HG02970 (cell line): ENCODE data around the gene CACNA1H.

Experiments used
- ATAC-seq: cut with Tn5 transposase; IDR thresholded peaks from one replicate; pipeline ENCODE4 v1.9.1; 2021; ENCODE audit warnings: mild to moderate bottlenecking, moderate library complexity, moderate number of reproducible peaks; ENCODE audit not compliant: unreplicated experiment, low FRiP score

The CACNA1H gene

GRCh38 chr16:1121601-1122397 lies 31.1 kb upstream of the CACNA1H start:
- ATAC-seq, result no peak

GRCh38 chr16:1122398-1122765 lies 30.5 kb upstream of the CACNA1H start:
- no peak for ATAC-seq

GRCh38 chr16:1123525-1124230 lies 29.2 kb upstream of the CACNA1H start:
- ATAC-seq, result no peak

DNA sequence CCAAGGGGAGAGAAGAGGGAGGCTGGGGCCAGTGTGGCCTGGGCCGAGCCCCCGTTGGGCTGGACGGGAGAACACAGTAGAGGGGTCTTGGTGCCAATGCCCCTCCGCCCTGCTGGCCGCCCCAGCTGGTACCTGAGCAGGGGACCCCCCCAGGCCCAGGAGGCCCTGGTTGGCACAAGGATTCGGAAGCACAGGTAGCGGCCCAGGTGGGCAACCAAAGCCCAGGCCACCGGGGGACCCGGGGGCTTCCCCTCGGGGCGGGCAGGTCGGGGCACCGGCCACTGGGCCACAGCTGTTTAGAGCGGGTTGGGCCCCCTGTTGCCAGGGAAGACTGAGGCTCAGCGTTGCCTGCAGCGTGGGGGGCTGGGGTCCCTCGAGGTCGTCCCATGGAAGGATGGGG lies 28.6 kb upstream of the CACNA1H start:
- no peak for ATAC-seq

DNA sequence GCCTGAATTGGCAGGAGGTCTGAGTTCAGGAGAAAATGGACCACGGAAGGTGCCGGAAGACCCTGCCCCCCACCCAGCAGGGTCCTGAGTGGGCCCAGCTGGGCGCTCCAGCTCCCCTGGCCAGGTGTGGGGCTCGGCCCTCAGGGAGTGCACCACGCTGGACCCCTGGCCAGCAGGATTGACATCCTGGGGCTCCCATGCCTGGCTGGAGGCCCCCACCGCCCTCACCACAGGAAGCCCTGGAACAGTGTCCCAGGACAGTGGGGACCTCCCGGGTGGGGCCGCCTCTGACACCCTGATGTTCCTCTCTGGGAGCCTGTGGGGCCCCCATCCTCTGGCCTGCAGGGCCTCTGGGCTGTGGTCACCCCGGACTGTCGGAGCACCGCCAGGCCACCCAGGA lies 28.1 kb upstream of the CACNA1H start:
- no peak for ATAC-seq

GRCh38 chr16:1125471-1125870 lies 27.4 kb upstream of the CACNA1H start:
- no peak for ATAC-seq

DNA sequence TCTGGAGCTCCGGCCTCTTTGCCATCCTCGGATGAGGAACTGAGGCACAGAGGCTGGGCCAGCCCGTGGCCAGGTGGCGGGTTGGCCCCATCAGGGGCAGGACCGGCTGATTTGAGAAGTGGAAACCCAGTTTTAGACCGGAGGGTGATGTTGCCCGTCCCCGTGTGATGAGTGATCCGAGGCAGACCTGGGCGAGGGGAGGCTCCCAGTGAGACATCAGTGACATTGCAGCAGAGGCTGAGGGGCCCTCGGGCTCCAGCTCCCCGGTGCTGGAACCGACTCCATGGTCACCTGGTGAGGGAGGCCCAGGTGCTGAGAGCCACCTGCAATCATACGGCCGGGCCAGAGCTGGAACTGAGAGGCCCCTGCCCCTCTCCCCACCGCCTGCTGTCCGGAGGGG lies 26.9 kb upstream of the CACNA1H start:
- no peak for ATAC-seq

- ATAC-seq, result no peak
These were observed 26.3 kb upstream of the CACNA1H start for GRCh38 chr16:1126586-1126985.

- no peak for ATAC-seq
These were observed 25.8 kb upstream of the CACNA1H start for GRCh38 chr16:1127101-1127500.

GRCh38 chr16:1127971-1128715 lies 24.8 kb upstream of the CACNA1H start:
- no peak for ATAC-seq

- ATAC-seq, result no peak
These were observed 23.6 kb upstream of the CACNA1H start for GRCh38 chr16:1129106-1129960.

- no peak for ATAC-seq
These were observed 22.5 kb upstream of the CACNA1H start for GRCh38 chr16:1130382-1130781.

DNA sequence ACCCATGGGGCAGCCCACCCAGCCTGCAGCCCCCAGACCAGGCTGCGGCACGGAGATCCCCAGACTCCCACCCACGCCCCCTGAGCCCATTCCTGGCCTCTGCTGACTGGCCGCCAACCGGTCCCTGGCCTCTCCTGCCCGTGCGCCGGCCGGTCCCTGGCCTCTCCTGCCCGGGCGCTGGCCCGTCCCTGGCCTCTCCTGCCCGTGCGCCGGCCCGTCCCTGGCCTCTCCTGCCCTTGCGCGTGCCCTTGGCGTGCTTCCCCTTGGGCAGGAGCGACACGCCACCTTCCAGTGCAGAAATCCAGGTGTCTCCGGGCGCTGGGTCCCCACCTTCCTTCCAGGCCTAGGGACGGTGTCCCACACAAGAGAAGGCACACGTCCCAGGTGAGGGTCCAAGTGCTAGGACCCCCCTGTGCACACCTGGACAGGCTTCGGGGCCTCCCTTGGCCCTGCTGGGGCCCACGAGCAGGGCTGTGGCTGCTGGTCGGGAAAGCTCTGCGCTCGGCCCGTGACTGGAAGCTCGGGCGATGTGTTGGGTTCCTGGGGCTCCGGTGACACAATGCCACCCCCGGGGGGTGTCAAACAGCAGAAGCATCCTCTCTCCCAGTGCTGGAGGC lies 21.4 kb upstream of the CACNA1H start:
- ATAC-seq, result no peak

GRCh38 chr16:1132431-1132830 lies 20.5 kb upstream of the CACNA1H start:
- ATAC-seq, result no peak

DNA sequence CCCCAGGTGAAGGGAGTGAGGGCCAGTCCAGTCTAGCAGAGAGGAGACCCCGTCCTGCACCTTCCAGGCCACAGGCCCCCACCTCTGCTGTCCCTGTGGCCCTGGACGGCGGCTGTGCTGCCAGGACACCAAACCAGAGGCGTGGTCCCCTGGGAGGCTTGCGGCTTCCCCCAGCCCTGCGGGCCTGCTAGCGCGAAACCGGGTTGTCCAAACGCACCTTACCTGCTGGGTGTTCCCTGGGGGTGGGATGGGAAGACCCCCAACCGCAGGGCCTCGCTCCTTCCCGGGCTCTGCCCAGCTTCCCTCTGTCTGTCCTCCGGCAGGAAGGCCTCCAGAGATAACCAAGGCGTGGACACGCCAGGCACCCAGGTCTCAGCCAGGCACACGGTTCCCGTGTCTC lies 19.6 kb upstream of the CACNA1H start:
- ATAC-seq, result no peak

DNA sequence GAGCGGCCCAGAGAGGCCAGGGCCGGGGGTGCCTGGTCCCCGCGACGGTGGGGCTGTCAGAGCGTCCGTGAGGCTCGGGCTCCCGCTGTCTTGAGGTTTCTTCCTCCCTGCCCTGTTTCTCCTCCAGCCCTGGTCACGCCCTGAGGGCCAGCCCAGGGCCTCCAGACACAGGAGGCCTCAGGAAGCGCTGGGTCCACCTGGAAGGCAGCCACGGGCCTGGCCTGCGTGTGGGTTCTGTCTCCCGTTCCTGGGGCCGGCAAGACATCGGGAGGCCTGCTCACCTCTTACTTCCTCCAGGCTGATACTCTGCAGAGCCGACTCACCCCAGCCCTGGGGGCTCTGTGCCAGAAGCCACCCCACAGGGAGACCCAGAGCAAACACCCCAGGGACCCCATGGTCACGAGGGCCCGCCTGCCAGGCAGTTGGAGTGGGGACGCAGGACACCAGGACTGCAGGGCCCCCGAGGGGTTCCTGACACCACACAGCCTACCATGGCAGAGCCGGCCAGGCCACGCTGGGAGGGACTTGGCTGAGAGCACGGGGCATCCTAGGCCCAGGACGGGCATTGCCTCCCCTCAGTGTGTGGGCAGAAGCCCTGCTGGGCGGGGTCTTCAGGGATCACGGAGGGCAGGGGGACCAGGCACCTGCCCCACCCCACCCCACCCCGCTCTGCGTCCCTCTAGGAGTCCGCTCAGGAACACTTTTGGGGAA lies 18.9 kb upstream of the CACNA1H start:
- no peak for ATAC-seq

DNA sequence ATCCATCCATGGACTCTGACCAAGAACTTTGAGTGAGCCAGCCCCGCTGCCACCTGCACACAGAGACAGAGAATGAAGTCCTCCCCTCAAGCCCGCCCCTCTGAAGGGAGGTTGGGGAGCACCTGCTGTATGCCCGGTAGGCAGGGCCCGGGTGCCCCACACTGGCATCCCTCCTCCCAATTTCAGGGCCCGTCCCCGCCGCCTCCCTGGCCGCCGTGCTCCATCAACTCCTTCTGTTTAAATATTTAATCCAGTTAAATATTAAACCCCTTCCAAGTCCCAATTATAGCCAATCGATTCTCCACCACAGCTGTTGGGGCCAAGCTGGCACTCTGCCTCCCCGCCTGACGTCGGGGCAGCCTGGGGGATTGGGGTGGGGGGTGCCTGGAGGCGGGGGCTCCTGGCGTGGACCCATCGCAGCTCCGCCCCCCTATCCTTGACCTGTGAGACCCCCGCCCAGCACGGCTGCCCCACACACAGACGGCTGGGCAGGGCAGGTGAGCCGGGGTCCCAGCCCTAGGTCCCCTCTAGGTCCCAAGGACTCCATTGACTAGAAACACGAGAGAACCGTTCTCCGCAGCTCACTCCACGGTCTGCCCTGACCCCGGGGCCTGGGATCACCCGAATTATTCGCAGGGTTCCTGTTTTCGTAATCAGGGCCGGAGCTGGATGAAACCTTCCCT lies 18.0 kb upstream of the CACNA1H start:
- no peak for ATAC-seq

- no peak for ATAC-seq
These were observed 17.5 kb upstream of the CACNA1H start for GRCh38 chr16:1135459-1135825.

DNA sequence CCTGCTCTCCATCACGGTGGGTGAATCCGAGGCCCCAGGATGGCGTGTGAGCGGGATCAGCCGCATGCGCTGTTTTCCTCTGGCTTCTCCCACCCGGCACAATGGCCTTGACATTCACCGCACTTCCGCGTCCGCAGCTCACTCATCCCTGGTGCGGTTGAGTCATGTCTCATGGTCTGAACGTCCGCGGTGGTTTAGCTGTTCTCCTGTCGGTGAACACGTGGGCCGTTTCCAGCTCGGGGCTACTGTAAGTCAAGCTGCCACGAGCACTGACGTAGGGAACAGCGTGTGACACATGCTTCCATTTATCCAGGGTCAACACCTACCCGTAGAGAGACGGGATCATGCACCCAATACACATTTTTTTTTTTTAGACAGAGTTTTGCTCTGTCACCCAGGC lies 15.3 kb upstream of the CACNA1H start:
- no peak for ATAC-seq
